GM12865 (cell line): ENCODE data around the gene MAPK8IP2.

Experiments used
- DNase-seq: peaks from one replicate; pipeline ENCODE4 v3.0.0; 2010; ENCODE audit warnings: low read depth
- H3K4me3 ChIP-seq: 2 replicates; pipeline ENCODE4 v1.5.1; 2011; ENCODE audit warnings: mild to moderate bottlenecking, low read depth, low read length, control low read depth
- TF ChIP-seq, protein P1 (sequence below): IDR thresholded peaks from 2 replicates; pipeline ENCODE4 v1.5.1; 2011; ENCODE audit warnings: low read length, control low read depth, low read depth, inconsistent platforms; ENCODE audit not compliant: insufficient read depth; ENCODE audit errors: missing control alignments

The MAPK8IP2 gene

DNA sequence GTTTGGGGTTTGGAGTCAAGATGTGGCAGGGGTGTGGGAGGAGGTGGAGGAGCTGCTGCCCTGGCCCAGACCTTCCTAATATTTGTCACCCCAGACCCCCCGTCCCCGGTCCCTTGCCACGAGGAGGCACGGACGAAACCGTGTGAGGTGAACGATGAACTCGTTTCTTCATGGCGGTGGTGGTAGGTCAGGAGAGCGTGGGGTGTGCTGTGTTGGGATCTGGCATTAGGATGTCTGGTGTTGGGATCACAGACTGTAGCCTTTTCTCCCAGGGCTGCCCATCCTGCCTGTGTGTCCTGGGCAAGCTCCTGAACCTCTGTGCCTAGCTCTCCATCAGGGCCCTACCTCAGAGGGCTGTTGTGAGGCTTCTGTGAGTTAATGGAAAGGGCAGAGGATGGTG, 8.4 kb downstream of the MAPK8IP2 start:
- no peak overlapping the region for H3K4me3 ChIP-seq
- TF ChIP-seq, protein P1, sequence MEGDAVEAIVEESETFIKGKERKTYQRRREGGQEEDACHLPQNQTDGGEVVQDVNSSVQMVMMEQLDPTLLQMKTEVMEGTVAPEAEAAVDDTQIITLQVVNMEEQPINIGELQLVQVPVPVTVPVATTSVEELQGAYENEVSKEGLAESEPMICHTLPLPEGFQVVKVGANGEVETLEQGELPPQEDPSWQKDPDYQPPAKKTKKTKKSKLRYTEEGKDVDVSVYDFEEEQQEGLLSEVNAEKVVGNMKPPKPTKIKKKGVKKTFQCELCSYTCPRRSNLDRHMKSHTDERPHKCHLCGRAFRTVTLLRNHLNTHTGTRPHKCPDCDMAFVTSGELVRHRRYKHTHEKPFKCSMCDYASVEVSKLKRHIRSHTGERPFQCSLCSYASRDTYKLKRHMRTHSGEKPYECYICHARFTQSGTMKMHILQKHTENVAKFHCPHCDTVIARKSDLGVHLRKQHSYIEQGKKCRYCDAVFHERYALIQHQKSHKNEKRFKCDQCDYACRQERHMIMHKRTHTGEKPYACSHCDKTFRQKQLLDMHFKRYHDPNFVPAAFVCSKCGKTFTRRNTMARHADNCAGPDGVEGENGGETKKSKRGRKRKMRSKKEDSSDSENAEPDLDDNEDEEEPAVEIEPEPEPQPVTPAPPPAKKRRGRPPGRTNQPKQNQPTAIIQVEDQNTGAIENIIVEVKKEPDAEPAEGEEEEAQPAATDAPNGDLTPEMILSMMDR = no peak
- no peak for DNase-seq

DNA sequence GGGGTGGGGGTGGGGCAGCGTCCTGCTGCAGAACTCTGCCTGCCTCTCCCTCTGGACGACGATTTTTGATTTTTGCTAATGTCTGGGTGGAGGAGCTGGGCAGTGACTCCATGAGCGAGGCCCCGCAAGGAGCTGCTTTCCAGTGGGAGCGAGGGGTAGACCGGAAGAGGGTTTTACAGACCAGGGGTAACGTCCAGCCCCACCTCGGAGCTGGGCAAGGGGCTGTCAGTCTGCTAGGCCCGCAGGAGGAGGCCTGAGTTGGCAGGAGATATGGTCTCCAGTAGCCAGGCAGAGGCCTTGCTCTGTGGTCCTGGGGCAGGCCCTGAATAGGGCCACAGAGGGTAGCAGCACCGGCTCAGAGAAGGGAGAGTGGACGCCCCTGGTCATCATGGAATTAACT, 9.0 kb downstream of the MAPK8IP2 start:
- no peak for DNase-seq
- TF ChIP-seq, protein P1 = no peak
- no peak overlapping the region for H3K4me3 ChIP-seq

DNA sequence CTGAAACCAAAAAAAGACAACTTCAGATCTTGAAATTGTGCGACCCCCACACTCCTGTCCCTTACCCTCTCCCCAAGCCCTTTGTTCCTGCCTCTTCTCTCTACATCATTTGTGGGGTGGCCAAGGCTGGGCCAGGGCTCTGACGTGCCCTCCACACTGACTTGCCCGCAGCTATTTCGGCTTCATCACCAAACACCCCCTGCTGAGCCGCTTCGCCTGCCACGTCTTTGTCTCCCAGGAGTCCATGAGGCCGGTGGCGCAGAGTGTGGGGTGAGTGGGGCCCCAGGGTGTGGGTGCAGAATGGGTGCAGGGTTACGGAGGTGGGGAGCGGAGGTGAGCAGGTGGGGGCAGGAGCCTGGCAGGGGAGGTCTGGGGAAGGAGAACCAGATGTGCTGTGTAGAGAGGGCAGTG, 9.5 kb downstream of the MAPK8IP2 start:
- TF ChIP-seq, protein P1 = no peak
- DNase-seq = no peak
- no peak overlapping the region for H3K4me3 ChIP-seq

DNA sequence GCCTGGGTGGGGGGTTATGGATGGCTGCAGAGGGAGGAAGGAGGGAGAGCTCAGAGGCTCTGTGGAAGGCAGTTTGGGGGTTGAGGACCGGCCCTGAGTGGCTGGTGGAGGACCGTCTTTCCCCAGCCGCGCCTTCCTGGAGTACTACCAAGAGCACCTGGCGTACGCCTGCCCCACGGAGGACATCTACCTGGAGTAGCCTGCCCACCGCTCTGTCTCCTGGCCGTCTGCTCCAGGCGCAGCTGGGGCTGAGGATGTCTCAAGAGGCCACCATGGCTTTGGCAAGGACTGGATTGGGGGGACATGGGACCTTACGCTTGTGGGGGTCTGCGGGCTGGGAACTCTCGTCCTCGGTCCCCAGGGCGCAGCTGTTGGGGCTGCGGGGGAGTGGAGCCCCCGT, 10.0 kb downstream of the MAPK8IP2 start:
- H3K4me3 ChIP-seq = no peak overlapping the region
- DNase-seq = no peak
- TF ChIP-seq, protein P1 = no peak

DNA sequence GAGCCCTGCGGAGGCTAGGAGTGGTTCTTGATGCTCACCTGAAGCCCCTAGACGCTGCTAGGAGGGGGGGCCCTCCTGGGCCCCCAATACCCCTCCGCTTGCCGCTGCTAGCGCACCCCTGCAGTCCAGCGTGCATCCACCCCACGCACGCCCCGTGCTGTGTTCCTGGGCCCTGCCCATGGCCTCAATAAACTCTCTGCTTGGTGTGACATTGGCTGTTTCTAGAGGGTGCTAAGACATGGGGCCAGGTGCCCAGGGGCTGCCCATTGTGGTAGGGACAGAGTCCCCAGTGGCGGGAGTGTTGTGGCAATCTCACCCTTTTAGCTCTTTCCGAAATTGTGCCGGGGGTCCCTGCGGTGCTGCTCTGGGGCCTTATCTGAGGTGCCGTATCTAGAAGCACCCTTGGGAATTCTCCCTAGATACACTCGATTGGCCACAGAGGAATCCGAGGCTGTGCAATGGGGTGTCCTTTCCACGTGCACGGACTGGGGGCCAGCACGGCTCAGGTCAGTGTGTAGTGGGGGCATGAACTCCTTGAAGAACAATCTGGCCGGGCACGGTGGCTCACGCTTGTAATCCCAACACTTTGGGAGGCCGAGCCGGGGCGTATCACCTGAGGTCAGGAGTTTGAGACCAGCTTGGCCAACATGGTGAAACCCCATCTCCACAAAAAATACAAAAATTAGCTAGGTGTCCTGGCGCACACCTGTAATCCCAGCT, 10.9 kb downstream of the MAPK8IP2 start:
- no peak for DNase-seq
- TF ChIP-seq, protein P1 = no peak

DNA sequence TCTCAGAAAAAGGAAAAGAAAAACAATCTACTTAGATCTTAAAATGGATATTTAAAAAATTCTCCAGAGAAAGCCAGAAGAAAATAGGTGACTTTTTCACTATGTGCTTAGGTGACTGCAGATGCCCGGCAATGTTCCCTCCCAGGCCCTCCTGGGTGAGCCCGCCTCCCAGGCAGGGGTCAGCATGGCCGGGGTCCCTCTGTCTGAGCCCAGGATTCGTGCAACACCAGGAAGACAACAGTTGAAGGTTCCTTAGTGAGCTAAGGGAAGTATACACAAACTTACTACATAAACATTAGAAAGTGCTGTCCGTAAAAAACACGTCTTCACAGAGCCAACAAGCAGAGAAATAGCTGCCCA, 11.6 kb downstream of the MAPK8IP2 start:
- TF ChIP-seq, protein P1 = no peak
- H3K4me3 ChIP-seq = no peak overlapping the region
- no peak for DNase-seq

More for the DNA sequence above, 10.9 kb downstream of the MAPK8IP2 start:
- H3K4me3 ChIP-seq = no peak overlapping the region

DNA sequence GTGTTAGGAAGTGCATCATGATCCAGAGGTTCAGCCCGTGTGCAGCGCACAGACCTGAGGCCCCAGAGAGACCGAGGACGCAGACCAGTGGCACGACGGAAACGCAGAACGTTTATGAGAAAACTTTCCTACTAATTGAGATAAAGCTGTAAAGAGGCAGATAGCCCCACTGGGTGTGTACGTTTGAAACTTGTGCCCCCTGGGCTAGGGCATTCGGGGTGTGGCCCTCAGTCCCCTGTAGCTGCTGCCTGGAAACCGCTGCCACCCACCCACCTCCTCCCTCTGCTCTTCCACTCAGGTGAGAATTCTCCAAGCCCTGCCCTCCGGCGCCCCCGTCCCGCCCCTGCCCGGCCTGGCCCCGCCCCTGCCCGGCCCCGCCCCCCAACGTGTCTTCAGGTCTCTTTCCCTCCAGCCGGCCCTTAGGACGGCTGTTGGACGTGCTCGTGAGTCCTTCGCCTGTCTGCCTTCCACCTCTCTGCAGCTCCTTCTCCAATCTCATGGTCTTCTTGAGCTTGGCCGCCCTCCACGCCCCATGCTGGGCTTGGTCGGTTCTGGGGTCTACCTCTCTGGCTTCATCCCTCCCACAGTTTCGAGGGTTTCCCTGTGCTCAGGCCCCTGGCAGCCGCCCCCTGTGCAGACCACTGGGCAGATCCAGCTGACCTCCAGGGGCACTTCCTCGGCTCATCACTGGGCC, 12.1 kb downstream of the MAPK8IP2 start:
- TF ChIP-seq, protein P1 = no peak
- H3K4me3 ChIP-seq = no peak overlapping the region
- DNase-seq = no peak
